Fibroblast of the conjunctiva (primary cell): ENCODE results near the gene UNC119B.

Source experiments
- DNase-seq: peaks from one replicate; pipeline ENCODE4 v3.0.0-alpha.2; 2010; ENCODE audit warnings: low read depth

The UNC119B gene

DNA sequence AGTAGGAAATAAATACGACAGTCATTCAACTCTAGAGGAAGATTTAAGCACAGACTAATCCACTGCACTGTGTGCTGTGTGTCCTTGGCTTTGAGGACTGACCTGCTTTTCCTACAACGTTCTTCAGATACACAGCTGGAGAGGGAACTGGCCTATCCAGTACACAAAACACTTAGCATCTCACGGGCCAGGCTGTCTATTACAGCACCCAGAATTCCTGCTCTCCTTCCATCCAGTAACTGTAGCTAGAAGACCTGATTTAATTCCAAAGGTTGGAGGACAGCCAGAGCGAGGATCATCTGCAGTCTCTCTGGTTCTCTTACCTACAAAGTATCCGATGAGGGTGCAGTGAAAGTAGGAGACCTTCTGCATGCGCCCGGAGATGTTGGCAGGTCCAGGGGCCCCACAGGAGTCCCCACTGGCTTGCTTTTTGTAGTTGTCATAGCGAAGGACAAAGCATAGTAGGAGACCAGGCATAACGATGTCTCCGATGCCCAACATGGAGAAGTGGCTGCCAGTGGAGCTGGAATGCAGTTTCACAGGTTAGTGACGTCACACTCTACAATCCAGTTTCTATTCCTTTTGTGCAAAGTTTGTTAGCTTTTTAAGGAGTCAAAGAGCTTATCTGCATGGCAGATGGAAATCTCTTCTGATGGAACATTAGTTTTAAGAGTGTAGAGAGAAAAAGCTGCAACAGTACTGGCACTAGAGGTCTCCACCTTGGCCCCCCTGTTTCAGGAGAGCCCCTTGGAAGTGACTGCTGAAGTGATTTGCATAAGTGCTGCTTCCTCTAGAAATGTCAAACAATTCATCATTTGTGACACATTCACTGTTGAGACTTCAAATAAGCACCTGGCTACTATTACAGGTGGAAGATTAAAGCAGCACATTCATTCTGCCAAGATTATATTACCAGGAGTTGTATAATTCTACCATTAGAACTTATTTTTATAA is 57.1 kb downstream of the UNC119B start:
- DNase-seq: no peak

DNA sequence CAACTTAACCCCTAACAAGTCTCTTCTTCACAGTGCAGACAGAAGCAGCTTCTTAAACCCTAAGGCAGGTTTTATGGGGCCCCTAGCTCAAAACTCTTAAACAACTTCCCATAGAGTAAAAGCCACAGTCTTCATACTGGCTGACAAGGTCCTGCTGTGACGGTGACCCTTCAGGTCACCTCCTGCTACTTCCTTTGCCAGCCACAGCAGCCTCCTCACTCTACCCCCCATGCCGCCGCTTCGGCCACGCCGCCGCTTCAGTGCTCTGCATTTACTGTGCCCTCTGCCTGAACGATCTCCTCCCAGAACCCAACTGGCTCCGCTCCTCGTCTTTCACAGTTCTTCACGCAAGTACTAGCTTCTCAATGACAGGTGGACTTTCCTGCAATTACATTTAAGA is 60.8 kb downstream of the UNC119B start:
- DNase-seq: no peak
